CD4-positive, alpha-beta T cell (primary cell): Measurements from ENCODE around the gene HLA-A. TPM values are rescaled to one million over a fixed set of nuclear protein-coding genes. Genes with fewer than 3 reads are reported as not detected.

ENCODE experiments used
- ATAC-seq: fragments of 200-7000 bp; cut with Tn5 transposase; one replicate; pipeline ENCODE4 v1.10.0; 2022; ENCODE audit warnings: mild to moderate bottlenecking; ENCODE audit not compliant: poor library complexity
- CTCF ChIA-PET: fragments of 350-600 bp; sonication (Branson Sonifier 250); formaldehyde crosslinking; loops from one replicate; lab custom pipeline; 2021; ENCODE audit warnings: antibody characterized with exemption, inconsistent platforms; lab: Charles Lee
- POLR2A ChIA-PET: fragments of 350-600 bp; sonication (Branson Sonifier 250); formaldehyde crosslinking; loops from one replicate; lab custom pipeline; 2021; ENCODE audit warnings: antibody characterized with exemption, inconsistent platforms; lab: Charles Lee
- DNase-seq, 14 experiments: peaks; one replicate each; pipeline ENCODE4 v3.0.0-alpha.2; 2013 to 2020; ENCODE audit warnings: mixed read lengths in 2 of 14
- H3K27ac ChIP-seq, 2 donors: one replicate each; pipeline versions ENCODE4 v1.5.1 to v1.7.0; 2013; ENCODE audit warnings: low read length in 2 of 2, low read depth in 1 of 2, mild to moderate bottlenecking in 1 of 2
- H3K27me3 ChIP-seq, 2 experiments: 1 replicate in 1 of 2; 2 replicates in 1 of 2; pipeline versions ENCODE4 v1.6.1 to v1.7.0; 2013; ENCODE audit warnings: low read length in 2 of 2, control low read depth in 1 of 2, mild to moderate bottlenecking in 1 of 2, moderate library complexity in 1 of 2; ENCODE audit not compliant: insufficient read depth in 2 of 2, control insufficient read depth in 1 of 2
- H3K36me3 ChIP-seq: one replicate; pipeline ENCODE4 v1.6.1; 2013; ENCODE audit warnings: low read length, control low read depth; ENCODE audit not compliant: insufficient read depth
- H3K4me1 ChIP-seq: one replicate; pipeline ENCODE4 v1.6.1; 2013; ENCODE audit warnings: low read length, control low read depth; ENCODE audit not compliant: insufficient read depth
- H3K4me3 ChIP-seq: one replicate; pipeline ENCODE4 v1.5.1; 2013; ENCODE audit warnings: mild to moderate bottlenecking, low read length, moderate library complexity
- H3K9me3 ChIP-seq, 2 experiments: 1 replicate in 1 of 2; 2 replicates in 1 of 2; pipeline versions ENCODE4 v1.6.1 to v1.7.0; 2013; ENCODE audit warnings: low read length in 2 of 2, mild to moderate bottlenecking in 2 of 2, control low read depth in 1 of 2, moderate library complexity in 1 of 2; ENCODE audit not compliant: control insufficient read depth in 1 of 2, insufficient read depth in 1 of 2
- H3K27ac Mint-ChIP-seq: one replicate; pipeline ENCODE4 v1.8.0; 2020; ENCODE audit warnings: mixed read lengths
- H3K27me3 Mint-ChIP-seq: one replicate; pipeline ENCODE4 v1.8.0; 2021; ENCODE audit warnings: mixed read lengths
- H3K36me3 Mint-ChIP-seq: one replicate; pipeline ENCODE4 v1.8.0; 2021; ENCODE audit warnings: low read depth, mixed read lengths
- H3K4me1 Mint-ChIP-seq: one replicate; pipeline ENCODE4 v1.8.0; 2021; ENCODE audit warnings: low read depth, mixed read lengths
- H3K4me3 Mint-ChIP-seq: one replicate; pipeline ENCODE4 v1.8.0; 2020; ENCODE audit warnings: mild to moderate bottlenecking, mixed read lengths
- H3K9me3 Mint-ChIP-seq: one replicate; pipeline ENCODE4 v1.8.0; 2020; ENCODE audit warnings: mixed read lengths
- CTCF ChIP-seq: fragments of 200-600 bp; IDR thresholded peaks from one replicate; pipeline ENCODE4 v1.8.0; 2022; ENCODE audit warnings: antibody characterized with exemption, mild to moderate bottlenecking
- intact Hi-C, 2 experiments: fragments of 100-400 bp; cut with DNase I in 1 of 2; cut with micrococcal nuclease in 1 of 2; formaldehyde crosslinking; loops; one replicate each; pipeline versions ENCODE4 v1.15.1 to v1.9.0; 2023 to 2025; cut with DNase I, micrococcal nuclease
- total RNA-seq, 174 experiments: library from RNA in 2 of 174; stranded (reverse) in 2 of 174; gene quantifications; one replicate each; pipeline ENCODE4 v1.2.3 and lab custom pipeline; 2021 to 2026

Gene HLA-A
- total RNA-seq, 2 experiments from 2014 or later: 1,767 to 1,801 TPM

- H3K27me3 ChIP-seq: no peaks in the 10 kb centered on the region
- Mint-ChIP-seq H3K36me3 (peaks cover 51% of the 10 kb centered on the region), H3K27me3 (peaks cover 4% of the 10 kb centered on the region), H3K4me1 (peaks cover 50% of the 10 kb centered on the region), H3K4me3 (peak overlapping the region; percentile 97), H3K9me3 (no peaks in the 10 kb centered on the region), H3K27ac (peak overlapping the region; percentile 100)
- intact Hi-C loops: loop anchor here (2.0 to 10.0 kb wide), 4 partner anchors 54 to 123 kb away; partner anchors contain the start of genes POLR1H (in 2 of the 2) and PPP1R11 (in 1 of the 2)
- POLR2A ChIA-PET: interaction anchor here (0.7 to 2.8 kb wide), 14 partner anchors 13 to 292 kb away, joined by 3 to 54 read pairs (median 4); partner anchors contain the start of gene POLR1H
- CTCF ChIA-PET: interaction anchor here (1.0 to 1.2 kb wide), 2 partner anchors 13 to 26 kb away, joined by 3 to 4 read pairs; no protein-coding TSS in a partner anchor
- peaks cover 50% of the 10 kb centered on the region for H3K4me1 ChIP-seq
- H3K36me3 ChIP-seq: peaks cover 39% of the 10 kb centered on the region
- DNase-seq (peak in 2 of 14 experiments; percentile 43 to 45), ATAC-seq (no peak)
- peak overlapping the region; percentile 82 for H3K4me3 ChIP-seq
- no peaks in the 10 kb centered on the region for H3K9me3 ChIP-seq
- peak overlapping the region; percentile 96 to 99 for H3K27ac ChIP-seq
- no peak for TF ChIP-seq CTCF
Observed at GRCh38 chr6:29941471-29941870, 861 bp upstream of the HLA-A start.

- Histone ChIP-seq H3K36me3 (peaks cover 43% of the 10 kb centered on the region), H3K4me3 (peak overlapping the region; percentile 82), H3K4me1 (peaks cover 54% of the 10 kb centered on the region), H3K27me3 (no peaks in the 10 kb centered on the region), H3K27ac (peak overlapping the region; percentile 96 to 99), H3K9me3 (no peaks in the 10 kb centered on the region)
- intact Hi-C loops: loop anchor here (1.0 to 10.0 kb wide), 6 partner anchors 15 to 123 kb away; partner anchors contain the start of genes POLR1H (in 2 of the 2) and PPP1R11 (in 1 of the 2)
- Mint-ChIP-seq H3K9me3 (no peaks in the 10 kb centered on the region), H3K36me3 (peaks cover 55% of the 10 kb centered on the region), H3K27ac (peak overlapping the region; percentile 100), H3K4me3 (peak overlapping the region; percentile 97), H3K27me3 (peaks cover 4% of the 10 kb centered on the region), H3K4me1 (peaks cover 54% of the 10 kb centered on the region)
- no peak for TF ChIP-seq CTCF
- ATAC-seq: no peak
- DNase-seq: no peak
- CTCF ChIA-PET: interaction anchor here (1.0 to 1.2 kb wide), 2 partner anchors 13 to 26 kb away, joined by 3 to 4 read pairs; no protein-coding TSS in a partner anchor
- POLR2A ChIA-PET: interaction anchor here (0.7 to 2.8 kb wide), 14 partner anchors 14 to 292 kb away, joined by 3 to 54 read pairs (median 4); partner anchors contain the start of gene POLR1H
Observed at GRCh38 chr6:29941916-29942274, 437 bp upstream of the HLA-A start.

- POLR2A ChIA-PET: interaction anchor here (2.8 kb wide), 1 partner anchor 23 kb away, joined by 54 read pairs; no protein-coding TSS in a partner anchor
Observed at GRCh38 chr6:29943053-29943966, 978 bp downstream of the HLA-A start.

More at GRCh38 chr6:29943053-29943966, 978 bp downstream of the HLA-A start:
- DNase-seq (peak in 6 of 14 experiments; percentile 29 to 61 (median 56)), ATAC-seq (no peak)
- Histone ChIP-seq H3K9me3 (no peaks in the 10 kb centered on the region), H3K4me3 (peak overlapping the region; percentile 82), H3K27ac (peak overlapping the region; percentile 96 to 99), H3K36me3 (peaks cover 57% of the 10 kb centered on the region), H3K27me3 (no peaks in the 10 kb centered on the region), H3K4me1 (peaks cover 65% of the 10 kb centered on the region)
- H3K27ac Mint-ChIP-seq: peak overlapping the region; percentile 100
- TF ChIP-seq CTCF: no peak
- peaks cover 69% of the 10 kb centered on the region for H3K4me1 Mint-ChIP-seq
- CTCF ChIA-PET: no interaction called here
- no peaks in the 10 kb centered on the region for H3K9me3 Mint-ChIP-seq
- peak overlapping the region; percentile 97 for H3K4me3 Mint-ChIP-seq
- H3K27me3 Mint-ChIP-seq: peaks cover 4% of the 10 kb centered on the region
- intact Hi-C loops: loop anchor here (1.0 to 10.0 kb wide), 4 partner anchors 22 to 121 kb away; partner anchors contain the start of genes POLR1H (in 2 of the 2) and PPP1R11 (in 1 of the 2)
- H3K36me3 Mint-ChIP-seq: peaks cover 69% of the 10 kb centered on the region
